Activated CD8-positive, alpha-beta memory T cell treated with anti-CD3 and anti-CD28 coated beads for 1 hour (primary cell): ENCODE measurements around the gene PTPRJ.
"Not testable (repeated sequence)": the region's sequence is repeated elsewhere in the genome, so short reads cannot be mapped to it uniquely, and the experiment has no call there.

Experiments
- DNase-seq, 2 donors: peaks; one replicate each; pipeline ENCODE4 v3.0.0-alpha.2; 2020; ENCODE audit warnings: low read depth in 1 of 2; ENCODE audit errors: extremely low read depth in 1 of 2

PTPRJ gene

GRCh38 chr11:48014917-48015316 lies 34.6 kb downstream of the PTPRJ start:
- DNase-seq: no peak

DNA sequence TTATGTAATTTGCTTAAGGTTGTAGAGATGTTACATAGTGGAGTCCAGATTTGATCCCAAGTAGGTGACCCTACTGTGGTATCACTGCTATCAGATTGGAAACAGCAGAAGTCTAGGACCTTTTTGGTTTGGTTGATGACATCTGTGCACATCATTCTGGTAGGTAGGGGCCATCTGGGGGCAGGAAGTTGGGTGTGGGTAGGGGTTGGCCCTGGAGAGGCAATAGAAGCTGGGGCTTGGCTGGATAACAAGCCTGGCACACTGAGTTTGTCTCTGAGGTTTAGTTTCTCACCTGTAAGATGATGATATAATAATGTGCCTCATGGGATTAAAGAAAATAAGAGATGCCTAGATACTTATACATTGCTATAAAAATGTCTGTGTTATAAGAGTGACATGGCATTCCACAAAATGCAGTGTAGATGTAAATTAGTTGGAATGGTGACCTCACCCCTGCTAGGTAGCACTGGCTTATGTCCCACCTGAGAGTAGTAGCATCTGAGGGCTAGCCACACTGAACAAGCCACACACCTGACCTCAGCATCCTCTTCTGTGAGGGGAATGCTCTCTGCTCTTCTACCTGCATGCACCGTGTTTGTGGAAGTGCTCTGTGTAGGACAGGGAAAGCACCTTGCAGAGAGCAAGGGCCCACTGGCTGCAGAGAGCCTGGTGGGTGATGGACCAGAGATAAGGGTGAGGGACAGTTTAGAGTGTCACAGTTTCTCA lies 36.9 kb downstream of the PTPRJ start:
- DNase-seq: no peak

- no peak for DNase-seq
Observed at GRCh38 chr11:48017831-48018527, 37.6 kb downstream of the PTPRJ start.

GRCh38 chr11:48018528-48019216 lies 38.3 kb downstream of the PTPRJ start:
- no peak for DNase-seq

DNA sequence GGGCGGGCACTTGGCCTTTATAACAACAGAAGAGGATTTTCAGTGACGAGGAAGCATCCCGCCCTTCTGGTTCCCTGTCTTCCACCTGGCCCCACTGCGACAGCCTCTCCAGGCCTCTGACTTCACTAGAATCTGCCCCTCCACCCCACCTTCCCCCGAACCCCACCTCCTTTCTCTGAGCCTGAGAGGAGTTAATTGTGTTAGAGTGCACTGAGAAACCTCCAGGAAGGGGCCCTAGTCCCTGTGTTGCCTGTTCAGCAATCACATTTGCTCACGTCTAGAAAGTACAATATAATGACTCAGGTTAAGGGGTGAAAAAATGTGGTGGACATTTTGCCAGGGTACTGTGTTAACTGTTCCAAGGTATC lies 38.8 kb downstream of the PTPRJ start:
- no peak for DNase-seq

DNA sequence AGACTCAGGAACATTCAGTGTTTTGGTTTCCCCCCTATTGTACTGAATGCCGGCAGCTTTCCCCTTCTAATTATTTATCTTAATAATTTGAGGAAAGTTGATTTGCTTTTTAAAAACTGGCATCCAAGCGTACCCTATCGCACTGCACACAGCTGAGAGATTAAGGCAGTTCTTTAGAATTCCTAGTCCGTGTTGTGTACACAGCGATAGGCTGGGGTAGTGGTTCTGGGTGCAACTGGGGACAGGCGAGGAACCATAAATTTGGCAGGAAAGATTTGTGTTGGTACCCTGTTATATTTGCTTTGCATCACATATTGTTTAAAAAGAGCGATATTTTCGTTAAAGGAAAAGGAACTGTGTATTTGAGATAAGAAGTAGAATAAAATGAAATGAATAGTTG lies 39.2 kb downstream of the PTPRJ start:
- DNase-seq: no peak

DNA sequence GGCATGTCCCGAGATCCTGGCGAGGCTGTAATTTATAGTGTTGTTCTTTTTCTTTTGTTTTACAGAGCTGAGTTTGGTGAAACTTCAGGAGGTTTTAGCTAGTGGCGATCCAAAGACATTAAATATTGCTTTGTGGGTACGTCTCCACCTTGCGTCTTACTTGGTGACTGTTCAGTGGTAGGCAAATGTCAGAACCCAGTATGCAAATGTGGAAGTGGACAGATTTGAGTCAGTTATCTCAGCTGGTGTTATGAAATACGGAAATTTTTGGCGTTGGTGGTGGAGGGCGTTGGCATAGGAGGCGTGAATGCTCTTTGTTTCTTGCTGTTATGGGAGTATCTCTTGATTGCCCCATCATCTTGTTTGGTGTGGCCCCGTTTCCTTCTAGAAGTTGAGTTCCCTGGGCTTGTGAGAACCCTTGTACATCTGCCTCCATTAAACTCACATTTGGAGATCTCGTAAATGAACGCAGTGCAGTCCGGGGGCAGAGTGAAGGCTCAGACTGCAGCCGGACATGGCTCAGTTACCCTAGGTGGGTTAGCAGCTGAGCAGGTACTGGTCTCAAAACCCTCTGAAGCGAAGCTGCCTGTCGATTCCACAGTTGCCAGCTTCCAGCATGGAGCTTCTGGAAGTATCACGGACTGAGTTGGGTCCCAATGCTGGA lies 39.9 kb downstream of the PTPRJ start:
- no peak for DNase-seq

DNA sequence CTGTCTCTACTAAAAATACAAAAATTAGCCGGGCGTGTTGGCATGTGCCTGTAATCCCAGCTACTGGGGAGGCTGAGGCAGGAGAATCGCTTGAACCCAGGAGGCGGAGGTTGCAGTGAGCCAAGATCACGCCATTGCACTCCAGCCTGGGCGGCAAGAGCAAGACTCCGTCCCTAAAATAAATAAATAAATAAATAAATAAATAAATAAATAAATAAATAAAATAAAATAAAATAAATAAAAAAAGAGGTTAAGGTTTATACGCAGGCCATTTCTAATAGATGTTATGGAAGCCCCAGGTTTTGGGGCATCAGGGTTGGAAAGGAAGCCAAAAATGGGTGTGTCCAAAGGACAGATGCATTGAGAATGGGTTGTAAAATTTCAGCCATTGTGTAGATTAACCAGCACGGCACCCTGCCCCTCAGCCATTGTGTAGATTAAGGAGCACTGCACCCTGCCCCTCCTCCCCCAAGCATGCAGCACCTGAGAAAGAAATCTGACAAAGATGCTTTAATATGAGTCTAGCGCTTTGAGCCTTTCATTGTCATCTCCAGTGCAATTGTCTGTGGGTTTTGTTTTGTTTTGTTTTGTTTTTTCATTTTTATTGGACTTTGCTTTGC lies 41.0 kb downstream of the PTPRJ start:
- not testable (repeated sequence) for DNase-seq

- no peak for DNase-seq
Observed at GRCh38 chr11:48022445-48022844, 42.1 kb downstream of the PTPRJ start.

GRCh38 chr11:48023608-48024007 lies 43.2 kb downstream of the PTPRJ start:
- DNase-seq: not testable (repeated sequence)

GRCh38 chr11:48024635-48025071 lies 44.3 kb downstream of the PTPRJ start:
- no peak for DNase-seq

GRCh38 chr11:48025293-48025983 lies 45.1 kb downstream of the PTPRJ start:
- DNase-seq: no peak

DNA sequence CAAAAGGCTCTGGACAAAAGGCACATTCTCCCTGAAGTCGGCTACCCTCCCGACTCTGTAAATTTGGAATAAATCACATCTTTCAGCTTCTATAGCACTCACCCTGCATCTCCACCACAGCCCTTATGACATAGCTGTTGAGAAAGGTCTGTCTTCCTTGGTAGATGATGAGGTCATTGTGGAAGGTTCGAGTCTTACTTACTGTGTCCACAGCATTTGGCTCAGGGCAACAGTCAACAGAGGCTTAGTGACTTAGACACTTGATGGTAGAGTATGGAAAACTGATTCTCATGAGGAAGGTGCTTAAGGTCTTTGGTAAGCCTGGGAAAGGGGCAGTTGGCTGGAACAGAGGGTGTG lies 45.6 kb downstream of the PTPRJ start:
- DNase-seq: no peak

- no peak for DNase-seq
Observed at GRCh38 chr11:48028914-48029680, 48.7 kb downstream of the PTPRJ start.

GRCh38 chr11:48029681-48030290 lies 49.4 kb downstream of the PTPRJ start:
- DNase-seq: no peak

DNA sequence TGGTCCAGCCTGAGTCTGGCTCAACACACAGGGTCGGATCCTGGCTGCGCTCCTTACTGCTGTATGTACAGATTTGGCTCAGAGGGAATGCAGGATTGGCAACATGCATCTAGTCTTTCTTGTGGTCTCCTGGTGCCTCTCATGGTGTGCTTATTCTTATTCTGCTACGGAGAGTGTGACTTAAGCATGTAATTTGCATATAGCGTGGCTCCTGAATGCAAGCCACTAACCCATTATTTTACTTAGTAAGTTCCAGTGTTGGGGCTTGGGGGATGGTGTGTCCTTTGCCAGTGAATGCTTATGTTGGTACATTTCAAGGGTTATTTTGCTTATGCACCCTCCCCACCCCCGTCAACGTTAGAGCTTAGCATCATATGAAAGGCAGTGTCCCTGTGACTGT lies 51.2 kb downstream of the PTPRJ start:
- no peak for DNase-seq

GRCh38 chr11:48032721-48033120 lies 52.4 kb downstream of the PTPRJ start:
- DNase-seq: no peak

- DNase-seq: no peak
Observed at GRCh38 chr11:48033918-48034341, 53.6 kb downstream of the PTPRJ start.
